GM20000 (cell line): ENCODE data around the gene BLVRA.

Experiments
- DNase-seq: peaks from one replicate; pipeline ENCODE4 v3.0.0; 2012; ENCODE audit warnings: low spot score
- CTCF ChIP-seq: IDR thresholded peaks from 2 replicates; pipeline ENCODE4 v1.5.1; 2012; ENCODE audit warnings: mild to moderate bottlenecking, control low read depth; ENCODE audit errors: extremely low read depth, missing control alignments

Gene BLVRA

DNA sequence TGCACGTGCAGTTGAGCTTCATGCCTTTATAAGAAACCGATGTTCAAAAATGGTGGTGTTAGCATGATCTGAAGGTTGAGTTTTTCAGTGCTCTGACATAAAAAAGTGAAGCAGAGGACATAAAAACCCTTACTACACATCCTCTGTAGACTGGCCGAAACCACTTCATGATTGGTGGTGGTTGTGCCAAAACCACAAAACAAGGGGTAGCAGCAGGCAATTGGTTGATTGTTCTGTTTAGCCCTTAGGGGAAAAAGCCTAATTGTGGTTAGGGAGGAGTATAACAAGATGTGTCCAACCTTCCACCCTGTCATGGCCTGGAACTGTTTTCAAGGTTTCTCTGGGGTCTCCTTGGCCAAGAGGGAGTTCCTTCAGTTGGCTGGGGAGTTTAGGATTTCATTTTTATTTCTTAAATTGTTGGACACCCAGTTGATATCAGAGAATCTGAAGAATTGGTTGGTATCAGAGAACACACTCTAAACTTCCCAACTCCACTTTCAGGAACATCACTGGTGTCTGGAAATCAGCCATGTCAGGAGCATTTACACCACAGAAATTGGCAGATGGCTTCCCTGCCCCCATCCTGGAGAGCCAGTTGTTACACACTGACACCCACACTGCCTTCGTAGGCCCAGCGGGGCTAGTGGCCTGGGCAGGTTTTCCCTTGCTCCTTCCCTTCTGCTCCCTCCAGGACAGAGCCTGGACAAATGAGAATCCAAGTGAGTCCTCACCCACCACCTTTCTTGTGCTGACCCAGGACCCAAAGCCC lies 92.1 kb downstream of the BLVRA start:
- DNase-seq = no peak
- TF ChIP-seq CTCF = no peak

GRCh38 chr7:43851805-43852204 lies 93.3 kb downstream of the BLVRA start:
- DNase-seq = no peak
- TF ChIP-seq CTCF = no peak

DNA sequence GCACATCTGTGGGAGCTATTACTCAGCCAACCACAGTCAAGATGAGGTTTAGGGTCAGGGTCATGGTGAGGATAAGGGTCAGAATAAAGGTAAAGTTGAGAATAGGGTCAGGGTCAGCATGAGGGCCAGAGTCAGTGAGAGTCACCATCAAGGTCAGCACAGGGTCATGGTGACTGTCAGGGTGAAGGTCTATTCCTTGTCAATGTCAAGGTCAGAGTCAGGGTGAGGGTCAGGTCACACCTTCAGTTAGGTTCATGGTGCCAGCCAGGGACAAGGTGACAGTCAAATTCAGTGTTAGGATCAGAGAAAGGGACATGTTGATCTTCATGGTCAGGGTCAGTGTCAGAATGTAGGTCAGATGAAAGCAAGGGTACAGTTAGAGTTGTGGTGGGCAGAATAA lies 96.7 kb downstream of the BLVRA start:
- TF ChIP-seq CTCF = no peak
- no peak for DNase-seq

- TF ChIP-seq CTCF = no peak
- DNase-seq = no peak
Observed at GRCh38 chr7:43856316-43856715, 97.8 kb downstream of the BLVRA start.
